Femur (tissue), 1 donor: ENCODE data around the gene MGLL.

Experiments used
- DNase-seq: peaks from one replicate; pipeline ENCODE4 v3.0.0-alpha.2; 2017

The MGLL gene

GRCh38 chr3:127772273-127772672 is 50.0 kb downstream of the MGLL start:
- no peak for DNase-seq

- DNase-seq = no peak
These were observed 50.6 kb downstream of the MGLL start for GRCh38 chr3:127771746-127772145.

GRCh38 chr3:127770671-127771355 is 51.5 kb downstream of the MGLL start:
- no peak for DNase-seq

GRCh38 chr3:127769284-127770081 is 52.8 kb downstream of the MGLL start:
- DNase-seq = no peak

- no peak for DNase-seq
These were observed 53.8 kb downstream of the MGLL start for GRCh38 chr3:127768346-127769008.

- DNase-seq = no peak
These were observed 55.2 kb downstream of the MGLL start for GRCh38 chr3:127767126-127767525.

GRCh38 chr3:127765735-127766134 is 56.6 kb downstream of the MGLL start:
- no peak for DNase-seq

- DNase-seq = no peak
These were observed 57.4 kb downstream of the MGLL start for GRCh38 chr3:127764841-127765362.

GRCh38 chr3:127764301-127764700 is 58.0 kb downstream of the MGLL start:
- no peak for DNase-seq

GRCh38 chr3:127763816-127764215 is 58.5 kb downstream of the MGLL start:
- no peak for DNase-seq

- DNase-seq = no peak
These were observed 59.0 kb downstream of the MGLL start for GRCh38 chr3:127763337-127763736.

- DNase-seq = no peak
These were observed 59.6 kb downstream of the MGLL start for GRCh38 chr3:127762787-127763105.

- DNase-seq = peak; percentile 88
These were observed 60.1 kb downstream of the MGLL start for GRCh38 chr3:127762077-127762786.

GRCh38 chr3:127761441-127761801 is 60.9 kb downstream of the MGLL start:
- DNase-seq = peak; percentile 54

GRCh38 chr3:127760791-127761440 is 61.4 kb downstream of the MGLL start:
- DNase-seq = no peak

GRCh38 chr3:127760361-127760760 is 62.0 kb downstream of the MGLL start:
- DNase-seq = no peak

GRCh38 chr3:127759826-127760225 is 62.5 kb downstream of the MGLL start:
- DNase-seq = no peak

- DNase-seq = no peak
These were observed 64.3 kb downstream of the MGLL start for GRCh38 chr3:127758013-127758412.

GRCh38 chr3:127755305-127755681 is 67.0 kb downstream of the MGLL start:
- no peak for DNase-seq

GRCh38 chr3:127754411-127755304 is 67.7 kb downstream of the MGLL start:
- no peak for DNase-seq

- DNase-seq = no peak
These were observed 68.4 kb downstream of the MGLL start for GRCh38 chr3:127753898-127754410.
